ENCODE data around the gene ARL8B. TPM values are rescaled to one million over a fixed set of nuclear protein-coding genes. Genes with fewer than 3 reads are reported as not detected.
A peak's percentile ranks its signal among the peaks of the same experiment; 100 is the strongest.

ARL8B gene
- total and polyA plus RNA-seq, 9 of the 15 experiments (the other 6 are each of a cell fraction or from before 2014, with no cell fraction given), result 28.5 to 99.4 (median 77.2) TPM

- TF ChIP-seq BCL6 (CRISPR knock-in tag; IDR thresholded peaks at IDR 0.05) (no peak), FIP1L1 (IDR thresholded peaks at IDR 0.05; ENCODE audit: low read depth, low read length, poor library complexity, severe bottlenecking) (no peak), TCFL5 (CRISPR knock-in tag; conservative IDR thresholded peaks at IDR 0.05) (no peak), ZNF277 (CRISPR knock-in tag; IDR thresholded peaks at IDR 0.05; ENCODE audit: borderline replicate concordance) (no peak), BRD9 (IDR thresholded peaks at IDR 0.05; ENCODE audit: low read depth, partially characterized antibody) (peak; percentile 39), EP300 (IDR thresholded peaks at IDR 0.05; ENCODE audit: low read length) (peak; percentile 88), MYC (IDR thresholded peaks at IDR 0.05; ENCODE audit: low read depth, low read length) (no peak), MYC (CRISPR knock-in tag; IDR thresholded peaks at IDR 0.05; ENCODE audit: borderline replicate concordance, low read depth) (no peak), REST (IDR thresholded peaks at IDR 0.05; ENCODE audit: borderline replicate concordance) (peak; percentile 24; the same call in 1 of the 2 replicates), REST (CRISPR knock-in tag; IDR thresholded peaks at IDR 0.05; ENCODE audit: low read depth) (no peak), RCOR1 (IDR thresholded peaks at IDR 0.05; ENCODE audit: borderline replicate concordance in 1 of 2, low read depth in 2 of 2, low read length in 2 of 2) (peak; percentile 76 to 100; a peak in 3 of 4 replicates), DPF2 (IDR thresholded peaks at IDR 0.05) (peak; percentile 96), ZNF766 (CRISPR knock-in tag; conservative IDR thresholded peaks at IDR 0.05) (peak; percentile 73), ATF1 (CRISPR knock-in tag; IDR thresholded peaks at IDR 0.05) (no peak), ATF1 (tag; IDR thresholded peaks at IDR 0.05) (peak; percentile 61), KLF6 (CRISPR knock-in tag; IDR thresholded peaks at IDR 0.05; ENCODE audit: borderline replicate concordance) (peak; percentile 75; the same call in 1 of the 2 replicates), KHSRP (IDR thresholded peaks at IDR 0.05) (0 out of 2 replicates have a peak, but pooled peaks have one; percentile 17), PREB (CRISPR knock-in tag; IDR thresholded peaks at IDR 0.05) (no peak), SOX6 (IDR thresholded peaks at IDR 0.05) (peak; percentile 76), POLR2G (IDR thresholded peaks at IDR 0.05; ENCODE audit: low read depth, low read length) (no peak)
These were observed 72.9 kb downstream of the ARL8B start (continued) for GRCh38 chr3:5194801-5195509.

Measured in K562 (cell line).